ENCODE measurements around the gene PEA15. TPM values are rescaled to one million over a fixed set of nuclear protein-coding genes. Genes with fewer than 3 reads are reported as not detected.

Gene PEA15
- total and polyA plus RNA-seq, 2 donors (not counting 3 experiments of a cell fraction or from before 2014, with no cell fraction given) = 250 to 304 TPM

DNA sequence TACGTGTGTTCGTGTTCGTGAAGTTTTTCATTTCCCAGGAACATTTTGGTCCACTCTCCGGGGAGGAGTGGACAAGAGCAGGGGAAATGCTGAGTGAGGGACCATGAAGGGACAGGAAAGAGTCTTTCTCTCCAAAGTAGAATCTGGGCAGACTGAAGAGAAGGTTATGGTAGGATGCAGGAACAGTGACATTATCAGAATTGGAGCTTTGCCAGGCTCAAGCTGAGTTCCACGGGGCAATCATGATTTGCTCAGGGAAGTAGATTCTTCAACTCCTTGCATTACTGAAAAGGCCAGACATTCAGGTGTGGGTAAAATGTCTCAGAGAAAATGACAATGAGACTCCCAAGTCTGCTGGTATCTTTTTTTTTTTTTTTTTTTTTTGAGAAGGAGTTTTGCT lies 37.2 kb upstream of the PEA15 start:
- TF ChIP-seq, protein P1, sequence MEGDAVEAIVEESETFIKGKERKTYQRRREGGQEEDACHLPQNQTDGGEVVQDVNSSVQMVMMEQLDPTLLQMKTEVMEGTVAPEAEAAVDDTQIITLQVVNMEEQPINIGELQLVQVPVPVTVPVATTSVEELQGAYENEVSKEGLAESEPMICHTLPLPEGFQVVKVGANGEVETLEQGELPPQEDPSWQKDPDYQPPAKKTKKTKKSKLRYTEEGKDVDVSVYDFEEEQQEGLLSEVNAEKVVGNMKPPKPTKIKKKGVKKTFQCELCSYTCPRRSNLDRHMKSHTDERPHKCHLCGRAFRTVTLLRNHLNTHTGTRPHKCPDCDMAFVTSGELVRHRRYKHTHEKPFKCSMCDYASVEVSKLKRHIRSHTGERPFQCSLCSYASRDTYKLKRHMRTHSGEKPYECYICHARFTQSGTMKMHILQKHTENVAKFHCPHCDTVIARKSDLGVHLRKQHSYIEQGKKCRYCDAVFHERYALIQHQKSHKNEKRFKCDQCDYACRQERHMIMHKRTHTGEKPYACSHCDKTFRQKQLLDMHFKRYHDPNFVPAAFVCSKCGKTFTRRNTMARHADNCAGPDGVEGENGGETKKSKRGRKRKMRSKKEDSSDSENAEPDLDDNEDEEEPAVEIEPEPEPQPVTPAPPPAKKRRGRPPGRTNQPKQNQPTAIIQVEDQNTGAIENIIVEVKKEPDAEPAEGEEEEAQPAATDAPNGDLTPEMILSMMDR (IDR thresholded peaks at IDR 0.05; ENCODE audit: extremely low read depth in 1 of 2, insufficient read depth in 1 of 2, low read depth in 1 of 2, low read length in 2 of 2) = no peak
- no peak for TF ChIP-seq EZH2 (IDR thresholded peaks at IDR 0.05; ENCODE audit: borderline replicate concordance, low read depth, low read length, severe bottlenecking)
- TF ChIP-seq FOS (IDR thresholded peaks at IDR 0.05; ENCODE audit: borderline replicate concordance, insufficient read depth, low read length) = no peak
- TF ChIP-seq POLR2AphosphoS5 (IDR thresholded peaks at IDR 0.05; ENCODE audit: insufficient read depth, low read depth, low read length) = no peak
- no peak for TF ChIP-seq JUN (IDR thresholded peaks at IDR 0.05; ENCODE audit: borderline replicate concordance, insufficient read depth, insufficient read length, low read depth)
- TF ChIP-seq, protein P2, sequence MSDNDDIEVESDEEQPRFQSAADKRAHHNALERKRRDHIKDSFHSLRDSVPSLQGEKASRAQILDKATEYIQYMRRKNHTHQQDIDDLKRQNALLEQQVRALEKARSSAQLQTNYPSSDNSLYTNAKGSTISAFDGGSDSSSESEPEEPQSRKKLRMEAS (IDR thresholded peaks at IDR 0.05; ENCODE audit: insufficient read depth, insufficient read length) = no peak
- TF ChIP-seq GATA2 (IDR thresholded peaks at IDR 0.05; ENCODE audit: insufficient read depth, insufficient read length, low read depth, low read length) = no peak
- TF ChIP-seq MYC (IDR thresholded peaks at IDR 0.05; ENCODE audit: low read depth, low read length) = no peak
- TF ChIP-seq POLR2A (IDR thresholded peaks at IDR 0.05; ENCODE audit: low read depth, low read length) = no peak
- dilution Hi-C loops (cut with MboI; ENCODE audit: extremely low pct_ligation_motif_present, low sequenced_read_pairs) = no loop called here
- CTCF ChIA-PET = interaction anchor here (1.3 to 1.7 kb wide), 2 partner anchors 25 to 63 kb away, joined by 3 to 7 read pairs; no protein-coding TSS in a partner anchor

More for the DNA sequence above, 37.2 kb upstream of the PEA15 start:
- Histone ChIP-seq H3K4me1 (ENCODE audit: control insufficient read depth, extremely low read depth, insufficient read depth, low read length) (no peaks in the 10 kb centered on the region), H4K20me1 (replicated peaks; ENCODE audit: control insufficient read depth, extremely low read depth, insufficient read depth, low read length) (no peaks in the 10 kb centered on the region), H3K9me1 (replicated peaks; ENCODE audit: control insufficient read depth, extremely low read depth, insufficient read depth, low read length) (no peaks in the 10 kb centered on the region), H3K27ac (ENCODE audit: insufficient read depth, low read depth, low read length) (no peak overlapping the region), H2AFZ (ENCODE audit: low read depth, low read length) (no peak overlapping the region), H3K36me3 (ENCODE audit: control insufficient read depth in 2 of 2, extremely low read depth in 1 of 2, insufficient read depth in 2 of 2, low read length in 2 of 2) (no peaks in the 10 kb centered on the region), H3K9ac (replicated peaks; ENCODE audit: extremely low read depth, insufficient read depth, low read length) (no peak overlapping the region), H3K4me3 (replicated peaks in 1 of 3; ENCODE audit: insufficient read depth in 1 of 3, low read depth in 1 of 3, low read length in 3 of 3) (no peak overlapping the region), H3K4me2 (ENCODE audit: insufficient read depth, low read length) (no peak overlapping the region), H3K79me2 (ENCODE audit: control insufficient read depth, insufficient read depth, low read length) (no peaks in the 10 kb centered on the region), H3K9me3 (replicated peaks; ENCODE audit: control insufficient read depth, insufficient read depth, low read length) (no peaks in the 10 kb centered on the region), H3K27me3 (ENCODE audit: control insufficient read depth in 2 of 2, insufficient read depth in 2 of 2, low read length in 2 of 2) (peaks cover 7 to 11% of the 10 kb centered on the region in 2 experiments)
- intact Hi-C loops (cut with micrococcal nuclease) = no loop called here
- no peak for FAIRE-seq
- no peak for DNase-seq (ENCODE audit: low read depth, low spot score)
- POLR2A ChIA-PET = no interaction called here
- no TSS peak for BruUV-seq (replicated peaks)

Measured in endothelial cell of umbilical vein (primary cell).